Hepatocyte (in vitro differentiated cells): ENCODE results near the gene OSBP2. TPM values are rescaled to one million over a fixed set of nuclear protein-coding genes. Genes with fewer than 3 reads are reported as not detected.

ENCODE experiments used
- DNase-seq: peaks from one replicate; pipeline ENCODE4 v3.0.0-alpha.2; 2016; ENCODE audit warnings: low spot score
- H2AFZ ChIP-seq: fragments of 200-600 bp; sonication (generic); 2 replicates; pipeline ENCODE4 v1.6.0; 2016; ENCODE audit warnings: antibody characterized with exemption, mild to moderate bottlenecking
- H3K27ac ChIP-seq: fragments of 200-600 bp; sonication (generic); 2 replicates; pipeline ENCODE4 v1.5.1; 2016; ENCODE audit warnings: mild to moderate bottlenecking
- H3K27me3 ChIP-seq: fragments of 200-600 bp; sonication (generic); 2 replicates; pipeline ENCODE4 v1.6.1; 2016
- H3K36me3 ChIP-seq: fragments of 200-600 bp; sonication (generic); replicated peaks from 2 replicates; pipeline ENCODE4 v1.5.1; 2016; ENCODE audit warnings: low read depth; ENCODE audit not compliant: insufficient read depth
- H3K4me1 ChIP-seq: fragments of 200-600 bp; sonication (generic); 2 replicates; pipeline ENCODE4 v1.5.1; 2016; ENCODE audit warnings: mild to moderate bottlenecking, moderate library complexity; ENCODE audit not compliant: insufficient read depth
- H3K4me2 ChIP-seq: fragments of 200-600 bp; sonication (generic); 2 replicates; pipeline ENCODE4 v1.6.0; 2016
- H3K4me3 ChIP-seq: fragments of 200-600 bp; sonication (generic); 2 replicates; pipeline ENCODE4 v1.5.1; 2016; ENCODE audit warnings: mild to moderate bottlenecking
- H3K79me2 ChIP-seq: fragments of 200-600 bp; sonication (generic); 2 replicates; pipeline ENCODE4 v1.6.0; 2017; ENCODE audit warnings: mild to moderate bottlenecking
- H3K9me2 ChIP-seq: fragments of 200-600 bp; sonication (generic); replicated peaks from 2 replicates; pipeline ENCODE4 v1.6.0; 2017; ENCODE audit warnings: mild to moderate bottlenecking; ENCODE audit not compliant: insufficient read depth
- H3K9me3 ChIP-seq: fragments of 200-600 bp; sonication (generic); 2 replicates; pipeline ENCODE4 v1.5.1; 2016; ENCODE audit warnings: low read depth, mild to moderate bottlenecking
- H4K20me1 ChIP-seq: fragments of 200-600 bp; sonication (generic); 2 replicates; pipeline ENCODE4 v1.6.0; 2016; ENCODE audit warnings: mild to moderate bottlenecking; ENCODE audit not compliant: insufficient read depth, poor library complexity, severe bottlenecking
- EZH2 ChIP-seq: fragments of 200-600 bp; sonication (generic); IDR thresholded peaks from 2 replicates; pipeline ENCODE4 v1.6.1; 2016; ENCODE audit warnings: antibody characterized with exemption, mild to moderate bottlenecking, borderline replicate concordance
- EZH2phosphoT487 ChIP-seq: fragments of 200-600 bp; sonication (generic); IDR thresholded peaks from one replicate; pipeline ENCODE4 v1.6.1; 2018; ENCODE audit warnings: antibody characterized with exemption, mild to moderate bottlenecking, low read depth, moderate library complexity; ENCODE audit not compliant: unreplicated experiment, severe bottlenecking
- WGBS: methylation state at CpG from one replicate; pipeline ENCODE4 v1.1.6; 2016; ENCODE audit warnings: low lambda C conversion rate; ENCODE audit errors: missing lambda C conversion rate; 5-methylcytosine and 5-hydroxymethylcytosine counted together
- polyA plus RNA-seq: library from polyadenylated mRNA; unstranded; fragments of >200 nt; fragmentation: Nextera tagmentation; extraction: Ambion mirVana; gene quantifications from 2 replicates; pipeline ENCODE4 v1.2.1, GENCODE V29; 2016
- total RNA-seq: library from RNA; depleted of rRNA; stranded (reverse); fragments of >200 nt; gene quantifications from 2 replicates; pipeline ENCODE4 v1.2.3, GENCODE V29; 2014
- TF ChIP-seq, protein P1 (sequence below): fragments of 200-600 bp; sonication (generic); IDR thresholded peaks from 2 replicates; pipeline ENCODE4 v1.5.1; 2016; ENCODE audit warnings: antibody characterized with exemption, mild to moderate bottlenecking; ENCODE audit not compliant: poor library complexity

The OSBP2 gene
- total and polyA plus RNA-seq, 2 experiments from 2014 or later, result 23.0 to 25.5 TPM

DNA sequence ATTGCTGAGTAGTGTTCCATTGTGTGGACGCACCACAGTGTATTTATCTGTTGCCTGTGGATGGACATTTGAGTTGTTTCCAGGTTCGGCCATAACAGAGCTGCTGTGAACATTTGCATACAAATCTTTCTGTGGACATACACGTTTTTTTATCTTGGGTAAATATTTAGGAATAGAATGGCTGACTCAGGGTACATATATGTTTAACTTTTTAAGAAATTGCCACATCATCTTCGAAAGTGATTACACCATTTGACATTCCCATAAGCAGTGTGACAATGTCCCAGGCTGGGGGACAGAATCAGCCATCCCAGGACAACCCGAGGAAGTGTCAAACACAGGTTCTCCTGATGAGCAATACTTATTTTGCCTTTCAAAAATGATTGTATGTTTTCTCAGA lies 87.9 kb downstream of the OSBP2 start:
- Histone ChIP-seq H3K4me1 (peaks cover 4% of the 10 kb centered on the region), H3K36me3 (no peaks in the 10 kb centered on the region), H3K27me3 (no peaks in the 10 kb centered on the region), H3K9me3 (no peaks in the 10 kb centered on the region), H4K20me1 (no peaks in the 10 kb centered on the region), H3K79me2 (no peaks in the 10 kb centered on the region), H2AFZ (no peak overlapping the region), H3K27ac (peak overlapping the region; percentile 13), H3K9me2 (no peaks in the 10 kb centered on the region), H3K4me3 (no peak overlapping the region), H3K4me2 (peak overlapping the region; percentile 39)
- WGBS, result 31% methylated on average over 5 of the region's 5 CpGs
- peak; percentile 38 for DNase-seq
- TF ChIP-seq EZH2phosphoT487, result no peak
- TF ChIP-seq, protein P1, sequence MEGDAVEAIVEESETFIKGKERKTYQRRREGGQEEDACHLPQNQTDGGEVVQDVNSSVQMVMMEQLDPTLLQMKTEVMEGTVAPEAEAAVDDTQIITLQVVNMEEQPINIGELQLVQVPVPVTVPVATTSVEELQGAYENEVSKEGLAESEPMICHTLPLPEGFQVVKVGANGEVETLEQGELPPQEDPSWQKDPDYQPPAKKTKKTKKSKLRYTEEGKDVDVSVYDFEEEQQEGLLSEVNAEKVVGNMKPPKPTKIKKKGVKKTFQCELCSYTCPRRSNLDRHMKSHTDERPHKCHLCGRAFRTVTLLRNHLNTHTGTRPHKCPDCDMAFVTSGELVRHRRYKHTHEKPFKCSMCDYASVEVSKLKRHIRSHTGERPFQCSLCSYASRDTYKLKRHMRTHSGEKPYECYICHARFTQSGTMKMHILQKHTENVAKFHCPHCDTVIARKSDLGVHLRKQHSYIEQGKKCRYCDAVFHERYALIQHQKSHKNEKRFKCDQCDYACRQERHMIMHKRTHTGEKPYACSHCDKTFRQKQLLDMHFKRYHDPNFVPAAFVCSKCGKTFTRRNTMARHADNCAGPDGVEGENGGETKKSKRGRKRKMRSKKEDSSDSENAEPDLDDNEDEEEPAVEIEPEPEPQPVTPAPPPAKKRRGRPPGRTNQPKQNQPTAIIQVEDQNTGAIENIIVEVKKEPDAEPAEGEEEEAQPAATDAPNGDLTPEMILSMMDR, result no peak
- TF ChIP-seq EZH2, result no peak

DNA sequence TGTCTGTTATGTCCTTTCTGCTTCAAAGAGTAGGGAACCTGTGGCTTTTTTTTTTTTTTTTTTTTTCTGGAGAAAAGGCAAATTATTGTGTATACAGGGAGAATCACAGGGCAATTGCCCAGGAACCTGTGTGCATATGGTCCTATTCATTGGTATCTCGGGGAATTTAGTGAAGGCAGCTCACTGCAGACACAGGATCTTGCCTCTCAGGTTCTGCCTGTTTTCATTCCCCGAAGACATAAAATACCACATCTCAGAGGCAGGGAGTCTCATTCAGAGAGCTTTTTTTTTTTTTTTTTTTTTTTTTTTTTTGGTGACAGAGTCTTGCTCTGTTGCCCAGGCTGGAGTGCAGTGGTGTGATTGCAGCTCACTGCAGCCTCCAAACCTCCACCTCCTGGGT lies 88.3 kb downstream of the OSBP2 start:
- Histone ChIP-seq H3K36me3 (no peaks in the 10 kb centered on the region), H3K4me1 (peaks cover 4% of the 10 kb centered on the region)
- WGBS, result 74% methylated on average over 2 of the region's 2 CpGs

DNA sequence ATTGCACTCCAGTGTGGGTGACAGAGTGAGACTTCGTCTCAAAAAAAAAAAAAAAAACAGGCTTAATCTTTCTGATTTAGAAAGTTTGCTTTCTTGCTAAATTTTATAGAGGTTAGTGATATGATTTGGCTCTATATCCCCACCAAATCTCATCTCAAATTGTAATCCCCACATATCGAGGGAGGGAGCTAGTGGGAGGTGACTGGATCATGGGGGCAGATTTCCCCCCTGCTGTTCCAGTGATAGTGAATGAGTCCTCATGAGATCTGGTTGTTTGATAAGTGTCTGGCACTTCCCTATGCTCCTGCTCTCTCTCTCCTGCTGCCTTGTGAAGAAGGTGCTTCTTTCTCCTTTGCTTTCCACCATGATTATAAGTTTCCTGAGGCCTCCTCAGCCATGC lies 90.9 kb downstream of the OSBP2 start:
- Histone ChIP-seq H3K4me3 (no peak overlapping the region), H4K20me1 (no peaks in the 10 kb centered on the region), H3K9me2 (no peaks in the 10 kb centered on the region), H2AFZ (no peak overlapping the region), H3K4me1 (peaks cover 4% of the 10 kb centered on the region), H3K4me2 (no peak overlapping the region), H3K9me3 (no peaks in the 10 kb centered on the region), H3K79me2 (no peaks in the 10 kb centered on the region), H3K36me3 (no peaks in the 10 kb centered on the region), H3K27me3 (no peaks in the 10 kb centered on the region), H3K27ac (no peak overlapping the region)
- no peak for DNase-seq
- WGBS, result 73% methylated on average over 2 of the region's 2 CpGs
- TF ChIP-seq, protein P1, result no peak
- TF ChIP-seq EZH2phosphoT487, result no peak
- TF ChIP-seq EZH2, result no peak

More for the DNA sequence above, 88.3 kb downstream of the OSBP2 start:
- Histone ChIP-seq H3K4me3 (no peak overlapping the region), H3K9me3 (no peaks in the 10 kb centered on the region), H3K79me2 (no peaks in the 10 kb centered on the region), H3K27me3 (no peaks in the 10 kb centered on the region), H2AFZ (no peak overlapping the region), H4K20me1 (no peaks in the 10 kb centered on the region), H3K4me2 (peak overlapping the region; percentile 39), H3K27ac (peak overlapping the region; percentile 13), H3K9me2 (no peaks in the 10 kb centered on the region)
- TF ChIP-seq EZH2 (no peak), EZH2phosphoT487 (no peak)
- TF ChIP-seq, protein P1, result no peak
- DNase-seq, result no peak

DNA sequence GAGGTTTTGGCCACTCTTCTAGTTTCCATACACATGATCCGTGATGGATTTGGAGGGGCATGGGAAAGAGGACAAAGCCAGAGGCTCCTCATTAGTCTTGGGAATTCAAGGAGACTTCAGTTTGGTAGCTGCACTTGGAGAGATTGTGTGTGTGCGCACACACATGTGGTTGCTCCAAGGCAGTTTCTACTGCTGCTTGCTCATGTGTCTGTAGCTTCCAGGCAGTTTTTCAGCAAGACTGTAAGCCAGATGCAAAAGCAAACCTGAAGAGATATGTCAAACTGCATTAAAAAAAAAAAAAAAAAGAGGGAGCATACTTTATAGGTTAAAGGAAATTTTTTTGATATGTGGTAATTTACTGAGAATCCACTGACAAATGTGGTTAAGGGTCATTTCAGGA lies 95.7 kb downstream of the OSBP2 start:
- Histone ChIP-seq H3K4me1 (no peaks in the 10 kb centered on the region), H3K4me3 (no peak overlapping the region), H3K27ac (no peak overlapping the region), H4K20me1 (no peaks in the 10 kb centered on the region), H3K79me2 (no peaks in the 10 kb centered on the region), H3K9me2 (no peaks in the 10 kb centered on the region), H3K4me2 (no peak overlapping the region), H3K36me3 (no peaks in the 10 kb centered on the region), H2AFZ (no peak overlapping the region), H3K9me3 (no peaks in the 10 kb centered on the region), H3K27me3 (no peaks in the 10 kb centered on the region)
- no peak for DNase-seq
- 94% methylated on average over 2 of the region's 2 CpGs for WGBS
- TF ChIP-seq EZH2 (no peak), EZH2phosphoT487 (no peak)
- TF ChIP-seq, protein P1, result no peak
